Skeletal muscle satellite cell (primary cell): ENCODE measurements around the gene OXER1.
A peak's percentile ranks its signal among the peaks of the same experiment; 100 is the strongest.

Experiments
- H3K27me3 ChIP-seq: 2 replicates; pipeline ENCODE4 v1.7.0; 2013; ENCODE audit warnings: low read length; ENCODE audit not compliant: control insufficient read depth, insufficient read depth
- H3K36me3 ChIP-seq: 2 replicates; pipeline ENCODE4 v1.7.0; 2013; ENCODE audit warnings: mild to moderate bottlenecking, control low read depth, low read length; ENCODE audit not compliant: insufficient read depth
- H3K4me1 ChIP-seq: 2 replicates; pipeline ENCODE4 v1.7.0; 2013; ENCODE audit warnings: low read length; ENCODE audit not compliant: control insufficient read depth, insufficient read depth
- H3K4me2 ChIP-seq: 2 replicates; pipeline ENCODE4 v1.7.0; 2013; ENCODE audit warnings: mild to moderate bottlenecking, low read length
- H3K4me3 ChIP-seq: 2 replicates; pipeline ENCODE4 v1.7.0; 2013; ENCODE audit warnings: low read length
- H3K9ac ChIP-seq: 2 replicates; pipeline ENCODE4 v1.7.0; 2013; ENCODE audit warnings: mild to moderate bottlenecking, low read depth, low read length, moderate library complexity
- H3K9me3 ChIP-seq: replicated peaks from 2 replicates; pipeline ENCODE4 v1.7.0; 2013; ENCODE audit warnings: mild to moderate bottlenecking, control low read depth, low read length

The OXER1 gene

GRCh38 chr2:42755191-42755880, 8.6 kb downstream of the OXER1 start:
- Histone ChIP-seq H3K36me3 (peaks cover 3% of the 10 kb centered on the region), H3K4me3 (no peak overlapping the region), H3K9me3 (no peaks in the 10 kb centered on the region), H3K4me2 (peak overlapping the region; percentile 50), H3K27me3 (no peaks in the 10 kb centered on the region), H3K4me1 (peaks cover 21% of the 10 kb centered on the region), H3K9ac (no peak overlapping the region)

GRCh38 chr2:42754776-42755140, 9.2 kb downstream of the OXER1 start:
- Histone ChIP-seq H3K4me1 (peaks cover 21% of the 10 kb centered on the region), H3K27me3 (no peaks in the 10 kb centered on the region)

GRCh38 chr2:42754021-42754775, 9.7 kb downstream of the OXER1 start:
- Histone ChIP-seq H3K27me3 (no peaks in the 10 kb centered on the region), H3K4me3 (no peak overlapping the region), H3K4me2 (peak overlapping the region; percentile 19), H3K9ac (no peak overlapping the region), H3K9me3 (no peaks in the 10 kb centered on the region), H3K4me1 (peaks cover 21% of the 10 kb centered on the region), H3K36me3 (no peaks in the 10 kb centered on the region)

More at GRCh38 chr2:42754776-42755140, 9.2 kb downstream of the OXER1 start:
- no peaks in the 10 kb centered on the region for H3K9me3 ChIP-seq
- peak overlapping the region; percentile 50 for H3K4me2 ChIP-seq
- H3K9ac ChIP-seq = no peak overlapping the region
- no peak overlapping the region for H3K4me3 ChIP-seq
- H3K36me3 ChIP-seq = no peaks in the 10 kb centered on the region

- Histone ChIP-seq H3K4me3 (no peak overlapping the region), H3K9me3 (no peaks in the 10 kb centered on the region), H3K36me3 (no peaks in the 10 kb centered on the region), H3K4me1 (peaks cover 21% of the 10 kb centered on the region), H3K4me2 (no peak overlapping the region), H3K27me3 (no peaks in the 10 kb centered on the region), H3K9ac (no peak overlapping the region)
These were observed 10.8 kb downstream of the OXER1 start for GRCh38 chr2:42752816-42753813.

GRCh38 chr2:42752314-42752713, 11.6 kb downstream of the OXER1 start:
- no peaks in the 10 kb centered on the region for H3K36me3 ChIP-seq
- no peaks in the 10 kb centered on the region for H3K27me3 ChIP-seq
- no peak overlapping the region for H3K9ac ChIP-seq
- no peaks in the 10 kb centered on the region for H3K9me3 ChIP-seq
- H3K4me1 ChIP-seq = peaks cover 21% of the 10 kb centered on the region
- no peak overlapping the region for H3K4me2 ChIP-seq
- H3K4me3 ChIP-seq = no peak overlapping the region

- H3K9ac ChIP-seq = no peak overlapping the region
- no peak overlapping the region for H3K4me3 ChIP-seq
- no peaks in the 10 kb centered on the region for H3K27me3 ChIP-seq
- peaks cover 24% of the 10 kb centered on the region for H3K4me1 ChIP-seq
- H3K36me3 ChIP-seq = no peaks in the 10 kb centered on the region
- H3K9me3 ChIP-seq = no peaks in the 10 kb centered on the region
- H3K4me2 ChIP-seq = no peak overlapping the region
These were observed 15.1 kb downstream of the OXER1 start for GRCh38 chr2:42748840-42749239.

- Histone ChIP-seq H3K9ac (no peak overlapping the region), H3K27me3 (no peaks in the 10 kb centered on the region)
These were observed 16.5 kb downstream of the OXER1 start for GRCh38 chr2:42747422-42747821.

GRCh38 chr2:42744545-42745082, 19.3 kb downstream of the OXER1 start:
- Histone ChIP-seq H3K9me3 (no peaks in the 10 kb centered on the region), H3K27me3 (no peaks in the 10 kb centered on the region), H3K4me1 (peaks cover 22% of the 10 kb centered on the region), H3K4me3 (no peak overlapping the region), H3K9ac (no peak overlapping the region), H3K4me2 (no peak overlapping the region), H3K36me3 (peaks cover 5% of the 10 kb centered on the region)

More at GRCh38 chr2:42747422-42747821, 16.5 kb downstream of the OXER1 start:
- H3K4me2 ChIP-seq = no peak overlapping the region
- H3K36me3 ChIP-seq = no peaks in the 10 kb centered on the region
- no peak overlapping the region for H3K4me3 ChIP-seq
- H3K4me1 ChIP-seq = peaks cover 22% of the 10 kb centered on the region
- no peaks in the 10 kb centered on the region for H3K9me3 ChIP-seq

GRCh38 chr2:42743659-42743990, 20.3 kb downstream of the OXER1 start:
- Histone ChIP-seq H3K27me3 (no peaks in the 10 kb centered on the region), H3K9ac (no peak overlapping the region), H3K9me3 (no peaks in the 10 kb centered on the region), H3K4me2 (no peak overlapping the region), H3K4me1 (peaks cover 22% of the 10 kb centered on the region), H3K36me3 (peaks cover 5% of the 10 kb centered on the region), H3K4me3 (no peak overlapping the region)

GRCh38 chr2:42742740-42743658, 20.9 kb downstream of the OXER1 start:
- peaks cover 5% of the 10 kb centered on the region for H3K36me3 ChIP-seq
- H3K27me3 ChIP-seq = no peaks in the 10 kb centered on the region
- peaks cover 22% of the 10 kb centered on the region for H3K4me1 ChIP-seq
- H3K4me3 ChIP-seq = no peak overlapping the region
- no peak overlapping the region for H3K9ac ChIP-seq
- no peak overlapping the region for H3K4me2 ChIP-seq
- H3K9me3 ChIP-seq = no peaks in the 10 kb centered on the region
